ENCODE data around the gene CPTP. TPM values are rescaled to one million over a fixed set of nuclear protein-coding genes. Genes with fewer than 3 reads are reported as not detected.

CPTP gene
- total RNA-seq, 1 experiment from 2014 or later, result 141 TPM

- intact Hi-C loops (cut with micrococcal nuclease), result loop anchor here (1.0 to 2.0 kb wide), 4 partner anchors 14 to 30 kb away; partner anchors contain the start of genes AURKAIP1 and TAS1R3
- H3K27me3 ChIP-seq (ENCODE audit: low read length), result no peaks in the 10 kb centered on the region
- no peak overlapping the region for H2AFZ ChIP-seq (ENCODE audit: low read length)
- H3K9ac ChIP-seq (ENCODE audit: low read length), result peak overlapping the region; percentile 93
- no TSS peak for BruUV-seq (replicated peaks)
- no peaks in the 10 kb centered on the region for H4K20me1 ChIP-seq (ENCODE audit: low read length)
- H3K4me2 ChIP-seq (ENCODE audit: low read length), result peak overlapping the region; percentile 98
- H3K79me2 ChIP-seq (ENCODE audit: low read length), result peaks cover 78% of the 10 kb centered on the region
- H3K9me2 ChIP-seq (replicated peaks; ENCODE audit: low read length), result no peaks in the 10 kb centered on the region
- H3K36me3 ChIP-seq (ENCODE audit: low read depth, low read length), result peaks cover 30% of the 10 kb centered on the region; the same call in 1 of the 2 replicates
- ATAC-seq (peak; percentile 51), DNase-seq (peak; percentile 100)
- CTCF ChIA-PET, result interaction anchor here (0.6 kb wide), 1 partner anchor 18 kb away, joined by 4 read pairs; no protein-coding TSS in a partner anchor
- TF ChIP-seq CTCF (conservative IDR thresholded peaks at IDR 0.05; ENCODE audit: low read depth, low read length) (peak; percentile 76), EZH2phosphoT487 (IDR thresholded peaks at IDR 0.05; ENCODE audit: borderline replicate concordance, low read length) (peak; percentile 89), EZH2 (IDR thresholded peaks at IDR 0.05; ENCODE audit: low read length, unreplicated experiment) (no peak)
- H3F3A ChIP-seq (ENCODE audit: low read length, unreplicated experiment), result no peaks in the 10 kb centered on the region
- H3K9me3 ChIP-seq (ENCODE audit: low read length), result no peaks in the 10 kb centered on the region
- peaks cover 45% of the 10 kb centered on the region for H3K4me1 ChIP-seq (ENCODE audit: insufficient read depth, low read length)
- POLR2A ChIA-PET (ENCODE audit: unreplicated experiment), result no interaction called here
- H3K4me3 ChIP-seq (ENCODE audit: low read length), result peak overlapping the region; percentile 91
- H3K27ac ChIP-seq (ENCODE audit: low read length), result peak overlapping the region; percentile 97
Observed at GRCh38 chr1:1344655-1345361, 20.2 kb downstream of the CPTP start.

- CTCF ChIA-PET, result no interaction called here
- Histone ChIP-seq H3K27me3 (ENCODE audit: low read length) (no peaks in the 10 kb centered on the region), H3K4me1 (ENCODE audit: insufficient read depth, low read length) (peaks cover 45% of the 10 kb centered on the region), H4K20me1 (ENCODE audit: low read length) (no peaks in the 10 kb centered on the region), H3F3A (ENCODE audit: low read length, unreplicated experiment) (no peaks in the 10 kb centered on the region), H3K9me3 (ENCODE audit: low read length) (no peaks in the 10 kb centered on the region), H3K4me3 (ENCODE audit: low read length) (peak overlapping the region; percentile 91), H3K79me2 (ENCODE audit: low read length) (peaks cover 78% of the 10 kb centered on the region), H3K9me2 (replicated peaks; ENCODE audit: low read length) (no peaks in the 10 kb centered on the region), H3K9ac (ENCODE audit: low read length) (peak overlapping the region; percentile 93), H3K36me3 (ENCODE audit: low read depth, low read length) (peaks cover 24% of the 10 kb centered on the region; the same call in 1 of the 2 replicates), H2AFZ (ENCODE audit: low read length) (no peak overlapping the region), H3K4me2 (ENCODE audit: low read length) (peak overlapping the region; percentile 98), H3K27ac (ENCODE audit: low read length) (peak overlapping the region; percentile 97)
- TF ChIP-seq CTCF (conservative IDR thresholded peaks at IDR 0.05; ENCODE audit: low read depth, low read length) (no peak; the same call in 1 of the 2 replicates), EZH2phosphoT487 (IDR thresholded peaks at IDR 0.05; ENCODE audit: borderline replicate concordance, low read length) (no peak), EZH2 (IDR thresholded peaks at IDR 0.05; ENCODE audit: low read length, unreplicated experiment) (no peak)
- intact Hi-C loops (cut with micrococcal nuclease), result loop anchor here (2.0 kb wide), 3 partner anchors 15 to 29 kb away; partner anchors contain the start of genes AURKAIP1 and TAS1R3
- peak; percentile 71 for DNase-seq
- ATAC-seq, result peak; percentile 18
- BruUV-seq (replicated peaks), result no TSS peak
- POLR2A ChIA-PET (ENCODE audit: unreplicated experiment), result no interaction called here
Observed at GRCh38 chr1:1345384-1345783, 20.8 kb downstream of the CPTP start.

Data from PC-3 (cell line).